ENCODE results near the gene PZP.

PZP gene

GRCh38 chr12:9127936-9128663, 80.1 kb downstream of the PZP start:
- H2AFZ ChIP-seq (ENCODE audit: low read depth, low read length, severe bottlenecking) = no peak overlapping the region
- H3K9me2 ChIP-seq (replicated peaks; ENCODE audit: insufficient read depth, low read length) = no peaks in the 10 kb centered on the region
- no peaks in the 10 kb centered on the region for H3K27me3 ChIP-seq (ENCODE audit: low read length)
- H3K27ac ChIP-seq (ENCODE audit: low read depth, low read length) = no peak overlapping the region
- no peaks in the 10 kb centered on the region for H4K20me1 ChIP-seq (ENCODE audit: low read depth, low read length)
- H3K9me3 ChIP-seq (ENCODE audit: insufficient read depth, low read length) = no peaks in the 10 kb centered on the region
- H3K9ac ChIP-seq (ENCODE audit: low read length) = no peak overlapping the region
- no peak overlapping the region for H3K4me2 ChIP-seq (ENCODE audit: low read depth, low read length, poor library complexity, severe bottlenecking)
- no peak overlapping the region for H3K4me3 ChIP-seq (ENCODE audit: insufficient read depth, low read length, poor library complexity, severe bottlenecking)
- no peak for TF ChIP-seq EZH2phosphoT487 (conservative IDR thresholded peaks at IDR 0.05; ENCODE audit: low read length)
- no peak for TF ChIP-seq CTCF (IDR thresholded peaks at IDR 0.05; ENCODE audit: insufficient read depth, low read length, poor library complexity, severe bottlenecking)
- H3F3A ChIP-seq (ENCODE audit: insufficient read depth) = no peaks in the 10 kb centered on the region
- H3K79me2 ChIP-seq (ENCODE audit: insufficient read depth, low read length) = no peaks in the 10 kb centered on the region
- no peaks in the 10 kb centered on the region for H3K36me3 ChIP-seq (ENCODE audit: low read length)

GRCh38 chr12:9127484-9127883, 80.7 kb downstream of the PZP start:
- Histone ChIP-seq H3F3A (ENCODE audit: insufficient read depth) (no peaks in the 10 kb centered on the region), H3K27me3 (ENCODE audit: low read length) (no peaks in the 10 kb centered on the region), H3K4me2 (ENCODE audit: low read depth, low read length, poor library complexity, severe bottlenecking) (no peak overlapping the region), H3K4me3 (ENCODE audit: insufficient read depth, low read length, poor library complexity, severe bottlenecking) (no peak overlapping the region), H3K9me2 (replicated peaks; ENCODE audit: insufficient read depth, low read length) (no peaks in the 10 kb centered on the region), H3K9me3 (ENCODE audit: insufficient read depth, low read length) (no peaks in the 10 kb centered on the region), H3K36me3 (ENCODE audit: low read length) (no peaks in the 10 kb centered on the region), H3K27ac (ENCODE audit: low read depth, low read length) (no peak overlapping the region), H3K9ac (ENCODE audit: low read length) (no peak overlapping the region), H4K20me1 (ENCODE audit: low read depth, low read length) (no peaks in the 10 kb centered on the region), H2AFZ (ENCODE audit: low read depth, low read length, severe bottlenecking) (no peak overlapping the region), H3K79me2 (ENCODE audit: insufficient read depth, low read length) (no peaks in the 10 kb centered on the region)
- TF ChIP-seq EZH2phosphoT487 (conservative IDR thresholded peaks at IDR 0.05; ENCODE audit: low read length) (no peak), CTCF (IDR thresholded peaks at IDR 0.05; ENCODE audit: insufficient read depth, low read length, poor library complexity, severe bottlenecking) (no peak)

- Histone ChIP-seq H3F3A (ENCODE audit: insufficient read depth) (no peaks in the 10 kb centered on the region), H3K4me2 (ENCODE audit: low read depth, low read length, poor library complexity, severe bottlenecking) (no peak overlapping the region), H4K20me1 (ENCODE audit: low read depth, low read length) (no peaks in the 10 kb centered on the region), H3K27me3 (ENCODE audit: low read length) (no peaks in the 10 kb centered on the region), H3K9ac (ENCODE audit: low read length) (no peak overlapping the region), H3K27ac (ENCODE audit: low read depth, low read length) (no peak overlapping the region), H3K9me2 (replicated peaks; ENCODE audit: insufficient read depth, low read length) (no peaks in the 10 kb centered on the region), H3K36me3 (ENCODE audit: low read length) (no peaks in the 10 kb centered on the region), H2AFZ (ENCODE audit: low read depth, low read length, severe bottlenecking) (no peak overlapping the region), H3K9me3 (ENCODE audit: insufficient read depth, low read length) (no peaks in the 10 kb centered on the region), H3K79me2 (ENCODE audit: insufficient read depth, low read length) (no peaks in the 10 kb centered on the region), H3K4me3 (ENCODE audit: insufficient read depth, low read length, poor library complexity, severe bottlenecking) (no peak overlapping the region)
- no peak for TF ChIP-seq CTCF (IDR thresholded peaks at IDR 0.05; ENCODE audit: insufficient read depth, low read length, poor library complexity, severe bottlenecking)
- TF ChIP-seq EZH2phosphoT487 (conservative IDR thresholded peaks at IDR 0.05; ENCODE audit: low read length) = no peak
These were observed 83.7 kb downstream of the PZP start for GRCh38 chr12:9124383-9125031.
